NOMO-1 (cell line): ENCODE results near the gene VAT1.
"Not testable (repeated sequence)": the region's sequence is repeated elsewhere in the genome, so short reads cannot be mapped to it uniquely, and the experiment has no call there.

Experiments used
- DNase-seq, 2 experiments: peaks; one replicate each; lab custom pipeline; 2025; ENCODE audit not compliant: unreplicated experiment in 2 of 2; lab: John Stamatoyannopoulos, UW

The VAT1 gene

DNA sequence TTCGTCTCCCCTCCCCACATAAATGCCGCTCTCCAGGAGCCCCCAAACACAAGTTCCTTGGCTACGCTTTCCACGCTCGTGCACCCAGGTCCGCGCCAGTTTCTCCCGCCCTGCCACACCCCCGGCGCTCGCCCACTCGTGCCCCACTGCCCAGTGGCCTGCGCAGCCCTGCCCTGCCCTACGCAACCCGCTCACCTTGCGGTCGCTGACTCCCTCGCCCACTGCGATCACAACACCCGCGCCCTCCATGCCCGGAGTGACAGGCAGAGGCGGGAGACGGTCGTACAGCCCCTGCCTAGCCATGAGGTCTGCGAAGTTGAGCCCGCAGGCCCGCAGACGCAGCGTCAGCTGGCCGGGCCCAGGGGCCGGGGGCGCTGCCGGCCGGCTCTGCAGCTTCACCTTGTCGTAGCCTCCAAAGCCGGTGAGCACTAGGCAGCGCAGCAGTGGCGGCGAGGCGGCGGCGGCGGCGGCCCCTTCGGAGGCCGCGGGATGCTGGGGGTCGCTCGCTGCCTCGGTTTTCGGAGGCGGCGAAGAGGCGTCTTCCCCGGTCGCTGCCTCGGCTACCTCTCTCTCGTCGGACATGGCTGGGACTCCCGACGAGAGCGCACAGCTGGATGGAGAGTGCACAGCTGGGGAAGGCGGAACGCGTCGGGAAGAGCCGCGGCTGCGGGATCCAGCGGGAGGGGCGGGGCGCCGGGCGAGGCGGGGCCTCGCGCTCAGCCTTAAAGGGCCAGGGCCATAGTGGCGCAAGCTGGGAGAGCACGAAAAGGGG is at the start of gene VAT1:
Gene VAT1, minus strand, starts transcription at position 645 of the 772 bp plus-strand sequence. Its CDS starts 63 bp downstream, at position 582.
- DNase-seq: peak; percentile 41 to 69

DNA sequence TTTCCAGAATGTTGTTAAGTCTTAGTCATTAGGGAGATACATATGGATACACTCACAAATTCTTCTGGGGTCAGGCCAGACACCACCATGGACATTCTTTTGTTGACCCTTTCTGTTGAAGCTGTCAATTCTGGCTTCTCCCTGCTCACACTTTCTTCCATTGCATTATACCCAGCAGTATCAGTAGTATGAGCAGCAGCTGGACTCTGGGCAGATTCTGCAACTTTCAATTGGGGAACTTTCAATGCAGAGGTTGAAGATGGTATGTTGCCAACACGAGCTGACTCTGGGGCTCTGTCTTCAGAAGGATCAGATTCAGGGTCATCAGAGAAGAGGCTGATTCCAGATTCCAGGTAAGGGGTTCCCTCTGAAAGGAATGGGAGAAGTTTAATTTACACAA is 48.7 kb upstream of the VAT1 start:
- no peak for DNase-seq

DNA sequence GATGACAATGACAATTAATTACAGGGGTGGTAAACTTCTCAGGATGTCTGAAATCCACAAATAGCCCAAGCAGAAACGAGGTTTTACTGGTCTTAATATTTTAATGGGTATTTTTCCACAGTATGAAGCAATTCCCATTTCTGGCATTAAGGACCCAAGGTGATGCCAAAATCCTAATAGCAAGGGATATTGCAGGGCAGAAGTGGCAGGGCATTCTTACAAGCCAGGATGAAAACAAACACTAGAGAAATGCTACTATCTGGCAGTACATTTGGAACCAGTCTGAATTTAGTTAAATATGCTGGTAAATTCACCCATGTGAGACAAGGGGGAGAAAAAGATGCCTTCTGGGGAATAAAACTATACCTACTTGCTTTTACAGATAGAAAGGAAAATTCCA is 48.1 kb upstream of the VAT1 start:
- DNase-seq: no peak

DNA sequence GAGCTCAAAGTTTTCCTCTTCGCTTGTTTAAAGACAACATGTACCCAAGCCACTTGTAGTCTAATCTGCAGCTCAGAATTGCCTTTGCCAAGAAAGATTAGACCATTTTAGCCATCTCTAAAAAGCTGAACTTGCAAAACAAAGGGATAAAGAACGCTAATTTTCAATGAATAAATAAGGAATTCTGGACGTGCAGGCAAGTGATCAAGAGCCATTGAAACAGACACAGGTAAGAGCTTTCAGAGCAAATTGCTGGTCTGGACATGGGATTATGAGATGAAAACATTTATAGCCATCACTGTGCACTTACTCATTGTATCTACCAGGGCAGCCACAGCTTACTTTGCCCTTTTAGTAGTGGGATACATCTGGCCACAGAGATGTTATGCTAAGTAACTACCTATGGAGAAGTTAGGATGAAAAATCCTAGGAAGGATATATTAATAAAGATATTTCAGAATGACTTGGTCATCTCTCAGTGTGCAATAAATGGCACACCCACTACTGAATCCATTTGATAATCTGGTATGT is 47.2 kb upstream of the VAT1 start:
- no peak for DNase-seq

DNA sequence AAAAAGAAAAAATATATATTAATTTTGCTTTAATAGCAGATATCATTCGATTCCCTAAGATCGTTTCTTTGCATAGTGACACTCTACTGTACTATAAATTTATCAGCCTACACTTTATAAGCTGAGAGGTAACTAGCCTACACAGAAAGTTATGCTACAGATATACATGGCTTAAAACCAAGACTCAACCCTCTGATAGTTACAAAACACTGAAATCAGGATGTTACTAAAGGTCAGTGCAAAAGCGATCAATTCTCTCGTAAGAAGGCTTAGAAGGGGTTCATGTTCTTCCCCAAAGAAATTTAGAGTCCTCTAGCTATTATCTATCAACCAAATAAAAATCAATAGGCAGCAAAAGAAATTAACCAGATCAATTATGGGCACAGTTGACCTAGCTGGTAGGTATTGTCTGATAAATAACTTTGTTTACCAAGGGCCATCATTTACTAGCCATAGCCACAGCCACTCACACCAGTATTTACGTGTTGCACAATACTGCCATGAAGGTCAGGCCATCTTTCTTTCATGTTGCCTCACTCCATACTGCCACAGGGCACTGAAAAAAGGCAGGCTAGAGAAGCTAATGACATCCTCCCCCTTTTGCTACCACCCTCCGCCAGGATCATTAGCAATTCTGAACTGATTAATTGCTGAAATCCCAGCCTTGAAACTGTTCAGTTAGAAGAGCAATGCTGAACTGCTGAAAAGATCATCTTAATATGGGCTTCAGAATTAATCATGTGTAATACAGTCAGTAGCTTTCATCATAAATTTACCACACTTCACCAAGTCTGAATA is 46.6 kb upstream of the VAT1 start:
- no peak for DNase-seq

DNA sequence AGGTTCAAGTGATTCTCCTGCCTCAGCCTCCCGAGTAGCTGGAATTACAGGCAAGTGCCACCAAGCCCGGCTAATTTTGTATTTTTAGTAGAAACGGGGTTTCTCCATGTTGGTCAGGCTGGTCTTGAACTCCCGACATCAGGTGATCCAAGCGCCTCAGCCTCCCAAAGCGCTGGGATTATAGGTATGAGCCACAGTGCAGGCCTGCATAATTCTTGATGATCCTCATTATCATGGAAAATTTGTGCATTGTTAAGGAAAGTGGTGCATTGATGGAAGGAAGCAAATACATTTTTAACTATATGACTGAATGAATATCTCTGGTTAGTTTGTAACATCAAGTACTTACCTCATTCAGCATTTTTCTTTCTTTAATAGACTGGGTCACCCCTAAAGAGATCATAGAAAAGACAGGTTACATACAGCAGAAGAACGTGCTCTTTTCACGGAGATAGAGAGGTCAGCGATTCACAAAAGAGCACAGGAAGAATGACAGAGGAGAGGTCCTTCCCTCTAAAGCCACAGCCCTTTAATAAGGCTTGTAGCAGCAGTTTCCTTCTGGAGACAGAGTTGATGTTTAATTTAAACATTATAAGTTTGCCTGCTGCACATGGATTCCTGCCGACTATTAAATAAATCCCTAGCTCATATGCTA is 40.9 kb upstream of the VAT1 start:
- DNase-seq: no peak

DNA sequence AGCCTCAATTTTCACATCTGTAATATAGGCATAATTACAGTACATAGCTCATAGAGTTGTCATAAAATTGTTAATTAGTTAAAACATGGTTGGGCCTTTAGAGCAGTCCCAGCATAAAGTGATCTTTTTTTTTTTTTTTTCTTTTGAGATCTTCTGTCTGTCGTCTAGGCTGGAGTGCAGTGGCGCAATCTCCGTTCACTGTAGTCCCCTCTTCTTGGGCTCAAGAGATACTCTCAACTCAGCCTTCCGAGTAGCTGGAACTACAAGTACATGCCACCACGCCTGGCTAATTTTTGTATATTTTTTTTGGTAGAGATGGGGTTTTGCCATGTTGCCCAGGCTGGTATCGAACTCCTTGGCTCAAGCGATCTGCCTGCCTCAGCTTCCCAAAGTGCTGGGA is 33.9 kb upstream of the VAT1 start:
- no peak for DNase-seq

DNA sequence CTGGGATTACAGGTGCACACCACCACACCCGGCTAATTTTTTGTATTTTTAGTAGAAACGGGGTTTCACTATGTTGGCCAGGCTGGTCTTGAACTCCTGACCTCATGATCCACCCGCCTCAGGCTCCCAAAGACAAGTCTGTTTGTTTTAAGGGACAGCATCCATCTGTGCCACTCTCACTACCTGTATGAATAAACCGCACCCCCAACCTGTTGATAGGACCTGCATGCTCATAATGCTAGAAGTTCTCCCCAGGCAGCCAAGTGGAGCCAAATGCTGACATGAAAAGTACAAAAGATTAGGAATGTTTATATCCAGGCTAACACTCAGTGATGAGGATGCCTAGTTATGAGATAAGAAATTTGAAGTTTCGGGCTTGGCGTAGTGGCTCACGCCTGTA is 30.8 kb upstream of the VAT1 start:
- not testable (repeated sequence) for DNase-seq

DNA sequence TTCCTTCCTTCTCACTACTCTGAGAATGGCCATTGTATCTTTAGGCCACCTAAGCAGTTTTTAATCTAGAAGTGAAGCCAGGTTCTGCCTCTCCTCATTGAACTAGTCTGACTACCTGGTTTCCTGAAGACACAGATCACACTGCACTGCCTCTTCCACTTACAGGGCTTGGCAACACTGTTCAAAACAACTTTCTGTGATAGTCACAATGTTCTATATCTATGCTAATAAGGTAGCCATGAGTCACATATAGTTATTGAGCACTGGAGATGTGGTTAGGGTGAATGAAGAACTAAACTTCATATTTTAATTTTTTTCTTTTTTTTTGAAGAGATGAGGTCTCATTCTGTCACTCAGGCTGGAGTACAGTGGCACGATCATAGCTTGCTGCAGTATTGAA is 29.8 kb upstream of the VAT1 start:
- DNase-seq: no peak

DNA sequence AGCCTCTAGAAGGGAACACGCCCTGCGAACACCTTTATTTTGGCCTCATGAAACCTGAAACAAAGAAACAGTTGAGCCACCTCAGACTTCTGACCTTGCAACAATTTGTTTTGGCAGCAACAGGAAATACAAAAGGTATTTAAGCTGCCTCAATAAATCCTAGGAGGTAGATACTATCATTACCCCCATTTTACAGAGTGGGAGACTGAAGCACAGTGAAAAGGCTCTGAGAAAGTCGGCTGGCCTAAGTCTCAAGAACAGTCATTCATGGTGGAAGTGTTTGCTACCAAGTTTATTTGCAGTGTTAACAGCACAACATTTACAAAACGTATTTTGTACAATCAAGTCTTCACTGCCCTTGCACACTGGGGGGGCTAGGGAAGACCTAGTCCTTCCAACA is 21.8 kb upstream of the VAT1 start:
- no peak for DNase-seq

DNA sequence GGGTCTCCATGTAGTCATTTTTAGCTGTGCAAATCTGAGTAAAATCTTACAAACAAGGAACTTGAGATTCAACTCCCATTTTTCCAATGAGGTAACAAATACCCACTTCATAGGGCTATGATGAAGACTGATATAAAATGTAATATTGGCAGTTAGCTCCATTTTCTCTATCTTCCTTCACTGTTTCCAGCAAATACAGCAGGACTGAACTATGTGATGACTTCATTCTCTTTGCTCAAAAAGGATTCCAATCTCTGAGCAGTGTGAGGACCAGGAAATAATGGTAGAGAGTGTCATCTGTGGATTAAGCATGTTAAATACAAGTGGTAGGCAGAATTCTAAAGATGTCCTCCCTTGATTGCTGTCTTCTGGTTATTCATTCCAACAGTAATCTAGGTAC is 21.1 kb upstream of the VAT1 start:
- no peak for DNase-seq

DNA sequence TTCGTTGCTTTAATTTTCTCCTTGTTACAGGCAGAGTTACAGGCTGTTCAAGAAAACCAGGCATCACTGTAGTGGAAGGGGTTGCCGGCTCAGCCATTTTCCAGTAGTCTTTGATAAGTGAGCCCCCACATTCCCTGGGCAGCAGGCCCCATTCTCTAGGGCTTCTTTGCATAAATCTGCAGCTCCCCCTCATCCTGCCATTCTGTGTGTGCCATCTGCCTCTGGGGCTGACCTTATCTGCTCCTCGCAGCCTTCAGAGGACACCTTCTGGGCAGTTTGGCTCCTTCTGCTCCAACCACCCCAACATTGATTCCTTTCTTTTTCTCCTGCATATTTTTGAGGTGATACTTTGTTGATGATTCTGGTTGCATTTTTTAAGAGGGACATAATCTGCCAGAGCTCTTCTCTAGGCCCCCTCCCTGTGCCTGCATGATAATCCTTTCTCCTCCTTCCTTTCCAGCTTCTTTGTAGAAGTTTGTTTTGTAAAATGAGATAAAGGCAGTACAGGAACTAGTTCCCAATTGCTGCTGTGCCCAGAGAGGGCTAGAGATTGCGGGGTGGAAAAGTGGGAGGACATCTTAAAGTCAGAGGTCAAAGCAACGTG is 19.9 kb upstream of the VAT1 start:
- no peak for DNase-seq

DNA sequence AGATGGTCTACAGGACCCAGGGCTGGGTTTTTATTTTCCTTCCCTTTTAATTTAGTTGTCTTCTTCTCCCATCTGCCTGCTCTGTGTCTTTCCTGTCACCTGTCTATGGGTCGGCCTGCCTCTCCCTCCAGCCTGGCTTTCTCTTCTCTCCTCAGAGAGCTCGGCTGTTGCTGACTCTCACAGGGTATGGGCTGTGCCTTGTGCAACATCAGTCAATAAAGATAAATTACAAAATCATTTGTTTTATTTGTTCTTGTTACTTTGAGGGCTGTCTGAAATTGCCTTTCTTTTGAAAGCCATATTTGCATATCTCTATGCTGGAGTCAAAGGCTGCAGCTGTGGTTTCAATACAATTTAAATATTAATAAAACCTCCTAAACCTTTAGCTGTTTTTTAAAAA is 18.5 kb upstream of the VAT1 start:
- DNase-seq: no peak

DNA sequence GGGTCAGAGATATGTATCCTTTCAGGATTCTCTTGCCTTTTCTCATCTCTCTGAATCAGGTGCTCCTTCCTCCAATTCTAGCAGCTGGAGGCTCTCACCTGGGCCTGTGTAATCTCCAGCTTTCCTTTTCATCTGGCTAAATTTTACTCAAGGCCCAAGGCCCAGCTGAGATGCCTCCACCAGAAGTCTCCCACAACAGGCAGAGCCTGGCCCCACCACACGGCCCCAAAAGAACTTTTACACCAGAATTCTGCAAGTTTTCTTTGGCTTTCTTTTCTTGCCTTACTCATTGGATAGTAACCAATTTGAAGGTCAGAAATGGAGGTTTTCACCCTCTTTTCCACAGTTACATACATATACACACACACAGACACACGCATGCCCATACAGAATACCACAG is 17.5 kb upstream of the VAT1 start:
- no peak for DNase-seq

DNA sequence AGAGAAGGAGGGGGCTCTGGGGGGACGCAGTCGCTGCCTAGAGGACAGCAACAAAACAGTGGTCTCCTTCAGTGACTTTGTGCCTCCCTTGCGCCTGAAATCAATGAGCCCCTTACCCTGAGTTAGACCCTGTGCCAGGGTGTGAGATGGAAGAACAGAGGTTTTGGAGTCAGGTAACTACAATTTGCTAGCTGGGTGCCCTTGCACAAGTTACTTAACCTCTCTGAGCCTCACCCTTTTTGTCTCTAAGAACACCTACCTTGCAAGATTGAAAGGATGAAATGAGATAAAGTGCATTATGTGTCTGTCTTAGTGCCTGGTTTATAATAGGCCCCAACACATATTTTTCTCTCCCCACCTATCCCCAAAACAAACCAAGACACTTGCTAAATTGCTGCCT is 12.7 kb upstream of the VAT1 start:
- DNase-seq: no peak

DNA sequence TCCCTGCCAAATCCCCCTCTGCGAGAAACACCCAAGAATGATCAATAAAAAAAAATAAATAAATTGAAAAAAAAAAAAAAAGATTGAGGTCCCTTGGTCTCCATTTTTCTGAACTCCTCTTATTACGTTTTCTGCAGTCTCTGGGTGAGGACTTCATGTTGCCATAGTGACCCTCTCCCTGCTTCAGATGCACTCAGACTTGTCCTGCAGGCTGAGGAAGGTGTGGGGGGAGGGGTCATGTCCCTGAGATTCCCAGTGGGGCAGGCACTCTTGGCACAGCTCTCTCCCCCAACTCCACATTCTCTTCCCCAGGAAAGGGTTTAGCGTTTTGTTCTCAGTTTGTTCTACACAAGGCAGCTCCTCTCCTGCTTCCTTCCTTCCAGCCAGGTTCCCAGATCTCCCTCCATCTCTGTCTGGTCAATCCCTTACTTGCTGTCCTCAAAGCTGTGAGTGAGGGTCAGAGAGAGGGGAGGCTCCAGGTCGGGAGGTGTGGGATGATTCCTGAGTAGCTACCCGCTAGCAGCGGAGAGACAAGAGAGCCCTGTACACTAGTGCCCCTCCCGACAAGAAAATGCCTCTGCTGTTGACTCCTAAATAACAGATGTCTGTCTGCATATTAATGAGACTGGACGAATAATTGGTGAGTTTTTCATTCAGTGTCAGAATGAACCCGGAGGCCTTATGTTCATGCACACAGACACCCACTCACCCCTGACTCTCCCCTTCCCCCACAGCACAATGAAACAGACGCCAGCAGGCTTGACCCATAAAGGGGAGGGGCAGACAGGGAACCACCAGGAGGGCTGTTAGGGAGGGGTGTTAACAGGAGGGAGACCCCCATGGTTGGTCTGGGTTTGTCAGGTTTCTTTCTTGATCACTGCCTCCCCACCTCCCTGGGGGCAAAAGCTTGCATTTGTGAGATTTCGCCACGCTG is 12.0 kb upstream of the VAT1 start:
- no peak for DNase-seq

DNA sequence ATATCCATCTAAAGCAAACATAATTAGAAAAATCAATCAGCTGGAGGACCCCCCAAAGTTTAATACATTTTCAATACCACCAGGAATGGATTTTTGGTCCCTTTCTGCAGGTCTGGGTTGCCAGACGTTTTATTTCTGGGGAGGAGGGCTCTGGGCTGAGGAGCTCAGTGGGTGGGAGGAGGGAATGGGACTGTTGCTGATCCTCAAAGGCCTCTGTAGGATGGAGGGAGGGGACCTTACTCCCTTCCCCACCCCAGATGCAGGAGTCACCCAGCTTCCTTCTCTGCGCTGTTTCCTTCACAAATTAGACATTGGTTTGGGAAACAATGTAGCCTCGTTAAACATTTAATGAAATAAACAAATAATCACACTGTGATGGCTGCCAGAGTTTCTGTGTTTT is 9.5 kb upstream of the VAT1 start:
- DNase-seq: no peak

DNA sequence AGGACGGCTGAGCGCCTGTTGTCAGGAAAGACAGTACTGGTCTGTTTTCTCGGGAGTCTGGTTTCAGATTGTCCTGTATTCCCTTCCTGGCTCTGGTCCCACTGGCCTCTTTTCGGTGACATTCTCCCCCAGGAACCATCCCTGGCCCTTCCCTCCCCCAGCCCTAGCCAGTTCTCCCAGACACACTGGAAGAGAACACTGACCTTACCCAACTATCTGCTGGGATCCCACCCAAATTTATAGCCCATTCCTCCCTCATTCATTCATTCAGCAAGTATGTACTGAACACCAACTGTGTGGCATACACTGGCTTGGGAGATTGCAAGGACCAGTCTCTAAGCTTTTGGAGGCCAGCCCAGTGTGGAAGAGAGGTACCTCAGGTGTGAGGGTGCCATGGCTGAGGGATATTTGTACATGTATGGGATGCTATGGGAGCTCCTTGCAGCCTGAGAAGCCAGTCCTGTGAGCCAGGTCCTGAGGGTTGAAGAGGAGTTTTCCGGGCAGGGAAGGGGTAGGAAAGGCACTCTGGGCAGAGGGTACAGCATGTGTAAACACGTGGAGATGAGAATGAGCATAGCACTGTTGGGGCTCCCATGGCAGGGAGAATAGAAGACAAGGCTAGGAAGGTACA is 8.1 kb upstream of the VAT1 start:
- DNase-seq: no peak

DNA sequence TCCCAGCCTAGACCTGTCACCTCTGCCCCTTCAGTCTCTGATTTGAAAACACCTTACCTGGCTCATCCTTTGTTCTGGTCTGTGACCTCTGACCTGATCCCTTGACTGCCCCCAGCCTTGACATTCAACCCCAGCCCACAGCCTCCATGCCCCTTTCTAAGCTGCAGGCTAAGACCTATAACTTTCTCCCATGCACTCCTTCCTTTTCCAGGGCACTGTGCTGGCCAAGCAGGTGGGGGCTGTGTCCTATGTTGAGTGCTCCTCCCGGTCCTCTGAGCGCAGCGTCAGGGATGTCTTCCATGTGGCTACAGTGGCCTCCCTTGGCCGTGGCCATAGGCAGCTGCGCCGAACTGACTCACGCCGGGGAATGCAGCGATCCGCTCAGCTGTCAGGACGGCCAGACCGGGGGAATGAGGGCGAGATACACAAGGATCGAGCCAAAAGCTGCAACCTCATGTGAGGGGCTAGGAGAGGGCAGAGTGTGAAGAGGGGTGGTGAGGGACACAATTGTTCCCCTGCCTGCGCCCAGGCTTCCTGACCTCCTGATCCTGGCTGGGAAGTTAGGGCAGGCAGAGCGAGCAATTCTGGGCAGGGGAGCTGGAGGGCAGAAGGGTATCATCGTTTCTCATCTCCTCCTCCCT is 6.2 kb upstream of the VAT1 start:
- DNase-seq: no peak
